Keratinocyte (primary cell): ENCODE data around the gene ZNF343. TPM values are rescaled to one million over a fixed set of nuclear protein-coding genes. Genes with fewer than 3 reads are reported as not detected.

Source experiments
- DNase-seq: peaks from one replicate; pipeline ENCODE4 v3.0.0-alpha.2; 2011; ENCODE audit warnings: low read depth, missing footprints, low spot score
- FAIRE-seq: peaks from 2 replicates; lab custom pipeline; 2011; peaks lifted over from hg19 to GRCh38; lab: Jason Lieb, UNC
- H2AFZ ChIP-seq: 2 replicates; pipeline ENCODE4 v1.6.0; 2012; ENCODE audit warnings: low read length, control low read depth, inconsistent platforms; ENCODE audit not compliant: control insufficient read depth
- H3K27ac ChIP-seq: 2 replicates; pipeline ENCODE4 v1.5.1; 2011; ENCODE audit warnings: low read length; ENCODE audit not compliant: control insufficient read depth, insufficient read depth
- H3K27me3 ChIP-seq: 3 replicates; pipeline ENCODE4 v1.6.0; 2011; ENCODE audit warnings: low read length; ENCODE audit not compliant: control insufficient read depth, insufficient read depth; ENCODE audit errors: extremely low read depth
- H3K36me3 ChIP-seq, 2 experiments: 2 replicates in 1 of 2; 3 replicates in 1 of 2; pipeline ENCODE4 v1.5.1; 2011; ENCODE audit warnings: low read length in 2 of 2, mild to moderate bottlenecking in 1 of 2; ENCODE audit not compliant: control insufficient read depth in 2 of 2, insufficient read depth in 2 of 2; ENCODE audit errors: extremely low read depth in 1 of 2
- H3K4me1 ChIP-seq: 3 replicates; pipeline ENCODE4 v1.5.1; 2011; ENCODE audit warnings: low read length; ENCODE audit not compliant: control insufficient read depth, insufficient read depth; ENCODE audit errors: extremely low read depth
- H3K4me2 ChIP-seq: 3 replicates; pipeline ENCODE4 v1.6.0; 2011; ENCODE audit warnings: low read depth, low read length; ENCODE audit not compliant: control insufficient read depth, insufficient read depth; ENCODE audit errors: extremely low read depth
- H3K4me3 ChIP-seq, 3 experiments: fragments of 200-600 bp in 1 of 3; sonication (generic) in 1 of 3; 2 replicates in 2 of 3; 3 replicates in 1 of 3; pipeline ENCODE4 v1.5.1; 2011 to 2016; ENCODE audit warnings: low read length in 3 of 3, mild to moderate bottlenecking in 3 of 3, control low read depth in 2 of 3, inconsistent platforms in 1 of 3, low read depth in 1 of 3, mixed read lengths in 1 of 3, mixed run types in 1 of 3, moderate library complexity in 1 of 3; ENCODE audit not compliant: control insufficient read depth in 2 of 3, insufficient read depth in 2 of 3; ENCODE audit errors: extremely low read depth in 1 of 3
- H3K79me2 ChIP-seq: 2 replicates; pipeline ENCODE4 v1.6.0; 2012; ENCODE audit warnings: low read length; ENCODE audit not compliant: control insufficient read depth, insufficient read depth
- H3K9ac ChIP-seq: 3 replicates; pipeline ENCODE4 v1.6.0; 2011; ENCODE audit warnings: low read length; ENCODE audit not compliant: control insufficient read depth, insufficient read depth; ENCODE audit errors: extremely low read depth
- H3K9me1 ChIP-seq: 3 replicates; pipeline ENCODE4 v1.6.0; 2011; ENCODE audit warnings: low read length; ENCODE audit not compliant: control insufficient read depth, insufficient read depth; ENCODE audit errors: extremely low read depth
- H3K9me3 ChIP-seq: 2 replicates; pipeline ENCODE4 v1.5.1; 2012; ENCODE audit warnings: low read depth, low read length; ENCODE audit not compliant: control insufficient read depth
- H4K20me1 ChIP-seq: 3 replicates; pipeline ENCODE4 v1.6.0; 2011; ENCODE audit warnings: low read length; ENCODE audit not compliant: control insufficient read depth, insufficient read depth; ENCODE audit errors: extremely low read depth
- EZH2 ChIP-seq: IDR thresholded peaks from one replicate; pipeline ENCODE4 v1.6.1; 2012; ENCODE audit warnings: inconsistent platforms, mild to moderate bottlenecking, low read length, moderate library complexity
- dilution Hi-C: fragments of 300-500 bp; cut with MboI; formaldehyde crosslinking; loops from one replicate; pipeline ENCODE4 v1.7.0; 2020; ENCODE audit warnings: low sequenced_read_pairs; ENCODE audit not compliant: extremely low pct_ligation_motif_present
- polyA plus RNA-seq, 5 experiments: library from polyadenylated mRNA; depleted of rRNA in 3 of 5; stranded (reverse) in 3 of 5; stranded (forward) in 1 of 5; unstranded in 1 of 5; fragments of >200 nt; gene quantifications; 1 replicate in 1 of 5; 2 replicates in 3 of 5; 3 replicates in 1 of 5; pipeline versions ENCODE4 v1.2.1 to v1.2.3, GENCODE V29; 2011 to 2012; ENCODE audit warnings: missing spikeins in 2 of 5, low read depth in 1 of 5, low replicate concordance in 1 of 5
- TF ChIP-seq, protein P1 (sequence below), 3 experiments: IDR thresholded peaks in 1 of 3; conservative IDR thresholded peaks in 1 of 3; optimal IDR thresholded peaks in 1 of 3; 2 replicates in 2 of 3; 3 replicates in 1 of 3; pipeline versions ENCODE3 to v1.5.1; 2011; ENCODE audit warnings: low read length in 3 of 3, mild to moderate bottlenecking in 3 of 3, moderate library complexity in 2 of 3, control low read depth in 1 of 3, inconsistent platforms in 1 of 3; ENCODE audit not compliant: insufficient read depth in 2 of 3; ENCODE audit errors: extremely low read depth in 1 of 3

The ZNF343 gene
- polyA plus RNA-seq, 1 donor (not counting 4 experiments of a cell fraction or from before 2014, with no cell fraction given), result 11.7 TPM

DNA sequence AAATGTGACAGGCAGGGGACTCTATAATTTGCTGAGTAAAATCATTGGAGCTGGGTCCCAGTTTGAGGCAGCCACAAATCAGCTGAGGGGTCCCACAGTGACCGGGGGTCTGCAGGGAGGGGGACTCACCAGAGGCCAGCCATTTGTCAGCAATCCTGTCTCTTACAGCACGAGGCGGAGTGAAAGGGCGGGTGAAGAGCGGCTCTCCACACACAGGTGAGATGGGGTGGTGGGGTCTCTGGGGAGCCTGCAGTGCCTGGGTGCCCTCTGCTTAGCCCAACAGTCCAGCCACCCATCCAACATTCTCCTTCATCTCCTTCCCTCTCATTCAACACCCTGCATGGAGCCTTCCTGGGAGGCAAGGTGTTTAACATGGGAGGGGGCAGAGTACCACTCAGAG, 28.4 kb upstream of the ZNF343 start:
- no peak for DNase-seq
- Histone ChIP-seq H4K20me1 (no peaks in the 10 kb centered on the region), H3K27me3 (peaks cover 58% of the 10 kb centered on the region), H3K4me1 (no peaks in the 10 kb centered on the region), H3K9me1 (no peaks in the 10 kb centered on the region), H3K27ac (no peak overlapping the region), H2AFZ (no peak overlapping the region), H3K9me3 (no peaks in the 10 kb centered on the region), H3K9ac (no peak overlapping the region), H3K4me2 (no peak overlapping the region), H3K79me2 (no peaks in the 10 kb centered on the region), H3K4me3 (no peak overlapping the region), H3K36me3 (no peaks in the 10 kb centered on the region)
- TF ChIP-seq EZH2, result no peak
- TF ChIP-seq, protein P1, sequence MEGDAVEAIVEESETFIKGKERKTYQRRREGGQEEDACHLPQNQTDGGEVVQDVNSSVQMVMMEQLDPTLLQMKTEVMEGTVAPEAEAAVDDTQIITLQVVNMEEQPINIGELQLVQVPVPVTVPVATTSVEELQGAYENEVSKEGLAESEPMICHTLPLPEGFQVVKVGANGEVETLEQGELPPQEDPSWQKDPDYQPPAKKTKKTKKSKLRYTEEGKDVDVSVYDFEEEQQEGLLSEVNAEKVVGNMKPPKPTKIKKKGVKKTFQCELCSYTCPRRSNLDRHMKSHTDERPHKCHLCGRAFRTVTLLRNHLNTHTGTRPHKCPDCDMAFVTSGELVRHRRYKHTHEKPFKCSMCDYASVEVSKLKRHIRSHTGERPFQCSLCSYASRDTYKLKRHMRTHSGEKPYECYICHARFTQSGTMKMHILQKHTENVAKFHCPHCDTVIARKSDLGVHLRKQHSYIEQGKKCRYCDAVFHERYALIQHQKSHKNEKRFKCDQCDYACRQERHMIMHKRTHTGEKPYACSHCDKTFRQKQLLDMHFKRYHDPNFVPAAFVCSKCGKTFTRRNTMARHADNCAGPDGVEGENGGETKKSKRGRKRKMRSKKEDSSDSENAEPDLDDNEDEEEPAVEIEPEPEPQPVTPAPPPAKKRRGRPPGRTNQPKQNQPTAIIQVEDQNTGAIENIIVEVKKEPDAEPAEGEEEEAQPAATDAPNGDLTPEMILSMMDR (optimal IDR thresholded peaks at IDR 0.05 in 1 of 3, IDR thresholded peaks at IDR 0.05 in 1 of 3, conservative IDR thresholded peaks at IDR 0.05 in 1 of 3; ENCODE audit: extremely low read depth in 1 of 3, insufficient read depth in 2 of 3, low read length in 3 of 3), result no peak
- no peak for FAIRE-seq
- dilution Hi-C loops, result no loop called here

DNA sequence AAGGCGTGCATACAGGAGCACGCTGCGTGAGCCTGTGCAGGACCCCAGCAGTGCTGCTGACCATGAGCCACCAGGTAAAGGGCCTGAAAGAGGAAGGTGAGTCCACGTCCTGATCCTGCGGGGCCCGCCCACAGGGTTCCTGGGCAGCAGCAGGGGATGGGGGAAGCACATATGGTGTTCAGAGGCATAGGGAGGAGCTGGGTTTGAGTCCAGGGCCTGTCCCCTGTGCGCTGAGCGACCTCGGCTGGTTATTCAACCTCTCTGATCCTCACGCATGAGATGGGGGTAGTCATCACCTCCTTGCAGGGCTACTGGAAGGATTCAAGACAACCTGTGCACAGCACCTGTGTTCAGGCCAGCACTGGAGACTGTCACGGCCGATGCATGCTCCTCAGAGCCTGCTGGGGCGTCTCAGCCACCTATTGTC, 27.9 kb upstream of the ZNF343 start, which contains the start of gene TMC2:
Gene TMC2, plus strand, starts transcription at position 14 of the 427 bp plus-strand sequence. Its CDS starts 49 bp downstream, at position 63.
- Histone ChIP-seq H3K27ac (no peak within 1 kb of the TSS), H3K9ac (no peak within 1 kb of the TSS), H3K4me1 (no peaks in the 10 kb centered on the region), H3K4me2 (no peak within 1 kb of the TSS), H3K79me2 (no peaks in the 10 kb centered on the region), H3K27me3 (peaks cover 58% of the 10 kb centered on the region), H3K4me3 (no peak within 1 kb of the TSS), H3K36me3 (no peaks in the 10 kb centered on the region), H3K9me1 (no peaks in the 10 kb centered on the region), H3K9me3 (no peaks in the 10 kb centered on the region), H2AFZ (no peak within 1 kb of the TSS), H4K20me1 (no peaks in the 10 kb centered on the region)
- DNase-seq (no peak), FAIRE-seq (no peak)
- dilution Hi-C loops, result no loop called here
- TF ChIP-seq EZH2, result no peak
- TF ChIP-seq, protein P1 (optimal IDR thresholded peaks at IDR 0.05 in 1 of 3, IDR thresholded peaks at IDR 0.05 in 1 of 3, conservative IDR thresholded peaks at IDR 0.05 in 1 of 3; ENCODE audit: extremely low read depth in 1 of 3, insufficient read depth in 2 of 3, low read length in 3 of 3), result no peak
